Cardiac muscle cell (in vitro differentiated cells and primary cell): ENCODE measurements around the gene PAQR8. TPM values are rescaled to one million over a fixed set of nuclear protein-coding genes. Genes with fewer than 3 reads are reported as not detected.

Experiments used
- DNase-seq, 2 donors: peaks; one replicate each; pipeline versions ENCODE4 v3.0.0 to v3.0.0-alpha.2; 2010 to 2017; ENCODE audit warnings: low read depth in 1 of 2, low spot score in 1 of 2
- H3K27ac ChIP-seq: fragments of 200-600 bp; sonication (generic); 2 replicates; pipeline ENCODE4 v1.5.1; 2016
- H3K27me3 ChIP-seq: fragments of 200-600 bp; sonication (generic); 2 replicates; pipeline ENCODE4 v1.6.0; 2016; ENCODE audit warnings: control low read depth
- H3K36me3 ChIP-seq: fragments of 200-600 bp; sonication (generic); 2 replicates; pipeline ENCODE4 v1.5.1; 2016; ENCODE audit warnings: control low read depth
- H3K4me1 ChIP-seq: fragments of 200-600 bp; sonication (generic); 2 replicates; pipeline ENCODE4 v1.8.1; 2017; ENCODE audit warnings: low read depth, mild to moderate bottlenecking, mixed run types
- H3K4me3 ChIP-seq: fragments of 200-600 bp; sonication (generic); 2 replicates; pipeline ENCODE4 v1.5.1; 2016; ENCODE audit warnings: mild to moderate bottlenecking
- H3K9me3 ChIP-seq: fragments of 200-600 bp; sonication (generic); 2 replicates; pipeline ENCODE4 v1.5.1; 2017; ENCODE audit warnings: low read depth, mild to moderate bottlenecking, control low read depth
- CTCF ChIP-seq: IDR thresholded peaks from 2 replicates; pipeline ENCODE4 v1.5.1; 2012; ENCODE audit warnings: low read depth, mild to moderate bottlenecking, low read length
- polyA plus RNA-seq: library from polyadenylated mRNA; unstranded; fragments of >200 nt; fragmentation: Nextera tagmentation; extraction: Ambion mirVana; gene quantifications from 2 replicates; pipeline ENCODE4 v1.2.1, GENCODE V29; 2016
- total RNA-seq: library from RNA; depleted of rRNA; stranded (reverse); fragments of >200 nt; gene quantifications from 2 replicates; pipeline ENCODE4 v1.2.3, GENCODE V29; 2016

The PAQR8 gene
- total and polyA plus RNA-seq, 2 experiments from 2014 or later, result 15.5 to 16.8 TPM

GRCh38 chr6:52418606-52419005 lies 56.7 kb downstream of the PAQR8 start:
- DNase-seq, result no peak
- no peaks in the 10 kb centered on the region for H3K27me3 ChIP-seq
- no peaks in the 10 kb centered on the region for H3K36me3 ChIP-seq
- no peak overlapping the region for H3K27ac ChIP-seq
- TF ChIP-seq CTCF, result no peak
- no peaks in the 10 kb centered on the region for H3K9me3 ChIP-seq
- H3K4me3 ChIP-seq, result no peak overlapping the region
- H3K4me1 ChIP-seq, result peaks cover 18% of the 10 kb centered on the region

- no peaks in the 10 kb centered on the region for H3K9me3 ChIP-seq
- no peaks in the 10 kb centered on the region for H3K36me3 ChIP-seq
- no peak for TF ChIP-seq CTCF
- H3K27me3 ChIP-seq, result no peaks in the 10 kb centered on the region
- DNase-seq, result peak; percentile 99
- H3K4me1 ChIP-seq, result peaks cover 18% of the 10 kb centered on the region
- H3K27ac ChIP-seq, result peak within 1 kb of the TSS; percentile 63
- peak within 1 kb of the TSS; percentile 77 for H3K4me3 ChIP-seq
These were observed 58.1 kb downstream of the PAQR8 start, which contains the start of gene EFHC1 for GRCh38 chr6:52419809-52420667. Gene EFHC1, plus strand, starts transcription at chr6:52420342. Its CDS starts 69 bp downstream, at chr6:52420411.

- Histone ChIP-seq H3K4me1 (peaks cover 18% of the 10 kb centered on the region), H3K4me3 (peak overlapping the region; percentile 77), H3K27me3 (no peaks in the 10 kb centered on the region), H3K36me3 (no peaks in the 10 kb centered on the region), H3K9me3 (no peaks in the 10 kb centered on the region), H3K27ac (peak overlapping the region; percentile 63)
- peak; percentile 41 to 42 for DNase-seq
- TF ChIP-seq CTCF, result no peak
These were observed 58.9 kb downstream of the PAQR8 start for GRCh38 chr6:52420668-52421358.

GRCh38 chr6:52422156-52422555 lies 60.2 kb downstream of the PAQR8 start:
- TF ChIP-seq CTCF, result no peak

GRCh38 chr6:52423448-52423847 lies 61.5 kb downstream of the PAQR8 start:
- H3K4me3 ChIP-seq, result no peak overlapping the region
- no peak for TF ChIP-seq CTCF
- no peak for DNase-seq
- H3K4me1 ChIP-seq, result peaks cover 6% of the 10 kb centered on the region
- H3K27me3 ChIP-seq, result no peaks in the 10 kb centered on the region
- no peak overlapping the region for H3K27ac ChIP-seq
- H3K9me3 ChIP-seq, result no peaks in the 10 kb centered on the region
- H3K36me3 ChIP-seq, result no peaks in the 10 kb centered on the region

More at GRCh38 chr6:52422156-52422555, 60.2 kb downstream of the PAQR8 start:
- Histone ChIP-seq H3K27ac (no peak overlapping the region), H3K9me3 (no peaks in the 10 kb centered on the region), H3K4me3 (no peak overlapping the region), H3K36me3 (no peaks in the 10 kb centered on the region), H3K4me1 (peaks cover 12% of the 10 kb centered on the region), H3K27me3 (no peaks in the 10 kb centered on the region)
- no peak for DNase-seq
